CD1c-positive myeloid dendritic cell (primary cell): Measurements from ENCODE around the gene PNKP.
A peak's percentile ranks its signal among the peaks of the same experiment; 100 is the strongest.

Experiments used
- DNase-seq: peaks from one replicate; pipeline ENCODE4 v3.0.0-alpha.2; 2016; ENCODE audit errors: extremely low spot score

The PNKP gene

GRCh38 chr19:49859682-49860335, 7.6 kb downstream of the PNKP start:
- DNase-seq = no peak

DNA sequence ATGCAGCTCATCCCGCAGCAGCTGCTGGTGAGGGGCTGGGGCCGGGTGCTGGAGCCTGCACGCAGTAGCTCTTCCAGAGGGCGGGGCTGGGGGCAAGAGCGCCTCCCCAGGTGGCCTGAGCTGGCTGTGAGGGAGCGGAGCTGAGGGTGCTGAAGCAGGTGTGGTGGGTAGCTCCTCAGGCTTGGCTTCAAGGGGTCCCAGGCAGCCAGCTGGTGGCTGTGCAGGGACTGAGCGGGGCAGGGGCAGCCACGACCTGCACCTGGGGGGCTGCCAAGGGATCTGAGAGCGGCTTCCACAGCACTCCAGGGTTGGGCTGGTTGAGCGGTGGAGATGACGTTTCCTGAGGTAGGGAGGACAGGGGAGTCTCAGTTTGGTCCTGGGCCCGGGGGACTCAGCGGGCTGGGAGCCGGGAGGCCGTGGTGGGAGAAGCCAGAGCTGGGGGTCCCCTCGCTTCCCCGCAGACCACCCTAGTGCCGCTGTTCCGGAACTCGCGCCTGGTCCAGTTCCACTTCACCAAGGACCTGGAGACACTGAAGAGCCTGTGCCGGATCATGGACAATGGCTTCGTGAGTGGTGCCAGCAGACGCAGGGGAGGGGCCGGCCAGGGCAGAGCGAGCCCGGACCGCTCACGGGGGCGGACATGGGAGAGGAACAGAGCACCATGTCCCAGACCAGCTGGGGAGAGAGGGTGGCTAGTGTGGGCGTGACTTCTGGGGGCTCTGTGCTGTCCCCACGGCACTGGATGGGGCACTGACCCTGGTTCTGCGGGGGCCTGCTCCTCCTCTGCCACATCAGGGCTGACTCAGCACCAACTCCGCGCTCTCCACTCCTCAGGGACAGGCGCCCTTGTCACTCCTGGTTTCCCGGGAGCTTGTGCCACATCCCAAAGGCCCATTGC, 9.0 kb downstream of the PNKP start:
- no peak for DNase-seq

- DNase-seq = no peak
Measured at GRCh38 chr19:49857838-49858087, 9.6 kb downstream of the PNKP start.

- DNase-seq = no peak
Measured at GRCh38 chr19:49857061-49857837, 10.1 kb downstream of the PNKP start.

- no peak for DNase-seq
Measured at GRCh38 chr19:49856574-49857021, 10.8 kb downstream of the PNKP start.

DNA sequence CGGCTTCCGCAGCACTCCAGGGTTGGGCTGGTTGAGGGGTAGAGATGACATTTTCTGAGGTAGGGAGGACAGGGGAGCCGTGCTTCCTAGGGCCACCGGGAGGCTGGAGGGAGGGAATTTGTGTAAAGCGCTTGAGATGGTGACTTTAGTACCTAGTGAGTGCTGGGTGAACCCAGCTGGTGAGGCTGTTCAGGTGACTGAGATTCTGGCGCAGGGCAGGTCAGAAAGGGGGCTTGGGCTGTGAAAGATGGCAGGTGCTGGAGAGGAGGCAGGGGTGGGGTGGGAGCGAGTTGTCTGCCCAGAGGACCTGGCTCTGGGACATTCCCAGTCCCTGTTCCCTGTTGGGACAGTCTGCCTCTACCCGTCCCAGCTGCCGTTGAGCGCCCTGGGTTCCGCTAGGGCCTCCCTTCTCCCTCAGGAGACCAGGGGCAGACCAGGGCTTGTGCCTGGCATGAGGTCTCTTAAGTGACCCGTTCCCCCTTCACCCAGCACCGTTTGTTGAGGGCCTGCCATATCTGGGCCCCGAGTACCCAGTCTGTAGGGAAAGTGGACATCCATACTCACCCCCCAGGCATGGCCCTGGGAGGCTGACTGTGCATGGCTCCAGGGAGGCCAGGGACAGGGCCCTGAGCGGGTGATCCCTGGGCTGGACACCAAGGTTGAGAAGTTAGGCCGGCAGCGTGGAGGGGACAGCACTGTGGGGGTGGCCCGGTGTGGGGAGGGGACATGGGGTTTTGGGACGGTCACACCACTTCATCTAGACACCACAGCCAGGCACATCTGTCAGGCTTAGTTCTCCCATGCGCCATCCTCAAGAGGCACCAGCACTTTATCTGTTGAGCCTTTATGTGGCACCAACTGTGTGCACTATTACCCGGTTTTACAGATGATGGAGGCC, 11.5 kb downstream of the PNKP start:
- DNase-seq = no peak

GRCh38 chr19:49855277-49855675, 12.1 kb downstream of the PNKP start:
- no peak for DNase-seq

- DNase-seq = no peak
Measured at GRCh38 chr19:49854378-49855263, 12.8 kb downstream of the PNKP start.

GRCh38 chr19:49853852-49854377, 13.5 kb downstream of the PNKP start:
- no peak for DNase-seq

- no peak for DNase-seq
Measured at GRCh38 chr19:49852631-49853126, 14.7 kb downstream of the PNKP start.

DNA sequence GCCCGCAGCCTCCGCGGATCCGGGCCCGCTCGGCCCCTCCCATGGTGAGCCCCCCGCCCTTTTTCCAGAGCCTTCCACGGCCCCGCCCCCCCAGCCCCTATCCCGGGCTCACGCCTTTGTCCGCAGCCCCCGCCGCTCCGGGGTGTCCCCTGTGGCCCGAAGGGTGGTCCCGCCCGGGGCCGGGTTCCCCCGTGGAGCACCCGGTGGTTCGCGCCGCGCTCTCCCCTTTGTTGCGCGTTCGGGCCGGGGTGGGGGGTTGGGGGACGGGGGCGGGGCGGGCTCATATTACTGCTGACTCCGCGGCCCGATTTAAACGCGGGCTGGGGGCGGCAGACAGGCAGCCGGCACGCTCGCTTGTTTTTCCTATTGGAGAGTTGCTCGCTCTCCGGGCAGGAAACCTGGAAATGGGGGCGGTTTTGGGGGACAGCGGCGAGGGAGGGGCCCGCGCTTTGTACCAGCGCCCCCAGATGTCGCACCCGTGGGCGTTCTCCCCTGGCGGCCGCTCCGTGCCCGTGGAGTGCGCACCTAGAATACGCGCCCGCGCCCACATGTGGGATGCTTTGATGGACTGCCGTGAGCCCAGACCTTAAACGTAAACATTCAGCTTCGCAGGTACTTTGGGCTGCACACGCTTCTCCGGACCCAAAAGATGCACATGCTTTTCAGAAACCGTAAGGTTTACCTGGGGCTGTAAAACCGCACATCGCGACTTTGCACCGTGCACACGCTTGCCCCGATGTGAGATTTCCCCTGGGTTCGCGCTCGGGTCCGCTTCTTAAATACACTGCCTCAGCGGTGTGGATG, 15.7 kb downstream of the PNKP start:
- DNase-seq = no peak

DNA sequence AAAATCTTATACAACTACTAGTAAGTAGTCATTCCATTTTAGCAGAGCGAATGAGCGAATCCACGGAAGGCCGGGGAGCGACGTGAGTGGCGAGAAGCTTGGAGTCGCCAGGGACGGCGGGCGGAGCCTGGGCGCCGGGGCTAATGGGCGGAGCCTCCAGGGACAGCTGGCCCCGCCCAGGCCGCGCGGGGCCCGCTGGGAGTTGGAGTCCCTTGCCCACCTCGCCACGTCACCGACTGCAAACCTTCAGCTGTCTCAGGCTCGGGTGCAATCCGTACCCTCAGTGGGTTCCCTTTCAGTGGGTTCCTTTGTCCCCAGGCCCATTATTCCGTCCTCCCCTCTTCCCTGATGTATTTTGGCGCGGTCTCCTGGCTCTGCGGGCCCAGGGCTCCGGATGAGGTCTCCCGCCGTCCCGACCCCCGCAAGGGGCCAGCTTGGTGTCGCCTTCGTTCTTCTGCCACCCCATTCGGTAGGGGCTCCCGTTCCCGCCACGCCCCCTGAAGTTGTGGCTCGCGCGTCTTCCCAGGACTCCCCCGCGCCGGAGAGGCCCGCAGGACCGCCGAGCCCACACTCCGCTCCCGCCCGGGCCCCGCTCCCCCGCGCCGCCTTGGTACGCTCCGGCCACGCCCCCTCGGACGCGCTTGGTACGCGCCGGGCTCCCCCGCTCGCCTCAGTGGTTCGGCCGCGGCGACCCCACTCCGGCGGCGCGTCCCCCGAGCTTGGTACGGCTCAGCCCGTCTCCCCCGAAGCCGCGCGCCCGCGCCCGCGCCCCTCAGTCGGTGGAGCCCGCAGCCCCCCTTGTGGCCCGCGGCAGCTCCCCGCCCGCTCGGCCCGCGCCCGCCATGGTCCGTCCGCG, 16.7 kb downstream of the PNKP start, which contains the start of gene PTOV1:
Gene PTOV1, plus strand, starts transcription at position 673 of the 856 bp plus-strand sequence.
- peak; percentile 96 for DNase-seq

GRCh38 chr19:49850221-49850486, 17.2 kb downstream of the PNKP start:
- no peak for DNase-seq

GRCh38 chr19:49849433-49850220, 17.7 kb downstream of the PNKP start:
- no peak for DNase-seq

DNA sequence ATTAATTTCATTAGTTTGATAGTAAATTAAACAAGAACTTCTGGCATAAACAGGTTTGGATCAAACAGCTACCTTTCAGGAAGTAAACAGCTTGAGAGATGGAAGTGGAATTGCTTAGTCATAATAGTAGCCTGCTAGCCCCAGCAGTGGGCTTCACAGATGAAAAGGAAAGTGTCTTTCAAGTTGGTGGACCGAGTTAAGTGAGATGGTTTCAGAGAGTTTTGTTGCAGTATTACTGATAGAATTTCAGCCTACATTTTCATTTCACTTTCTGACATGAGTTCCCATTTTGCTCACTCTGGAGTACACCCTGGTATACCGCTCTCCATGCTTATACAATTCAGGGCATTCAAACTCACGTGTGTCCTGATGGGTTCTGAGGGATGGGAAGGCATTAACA, 18.4 kb downstream of the PNKP start:
- DNase-seq = peak; percentile 31

DNA sequence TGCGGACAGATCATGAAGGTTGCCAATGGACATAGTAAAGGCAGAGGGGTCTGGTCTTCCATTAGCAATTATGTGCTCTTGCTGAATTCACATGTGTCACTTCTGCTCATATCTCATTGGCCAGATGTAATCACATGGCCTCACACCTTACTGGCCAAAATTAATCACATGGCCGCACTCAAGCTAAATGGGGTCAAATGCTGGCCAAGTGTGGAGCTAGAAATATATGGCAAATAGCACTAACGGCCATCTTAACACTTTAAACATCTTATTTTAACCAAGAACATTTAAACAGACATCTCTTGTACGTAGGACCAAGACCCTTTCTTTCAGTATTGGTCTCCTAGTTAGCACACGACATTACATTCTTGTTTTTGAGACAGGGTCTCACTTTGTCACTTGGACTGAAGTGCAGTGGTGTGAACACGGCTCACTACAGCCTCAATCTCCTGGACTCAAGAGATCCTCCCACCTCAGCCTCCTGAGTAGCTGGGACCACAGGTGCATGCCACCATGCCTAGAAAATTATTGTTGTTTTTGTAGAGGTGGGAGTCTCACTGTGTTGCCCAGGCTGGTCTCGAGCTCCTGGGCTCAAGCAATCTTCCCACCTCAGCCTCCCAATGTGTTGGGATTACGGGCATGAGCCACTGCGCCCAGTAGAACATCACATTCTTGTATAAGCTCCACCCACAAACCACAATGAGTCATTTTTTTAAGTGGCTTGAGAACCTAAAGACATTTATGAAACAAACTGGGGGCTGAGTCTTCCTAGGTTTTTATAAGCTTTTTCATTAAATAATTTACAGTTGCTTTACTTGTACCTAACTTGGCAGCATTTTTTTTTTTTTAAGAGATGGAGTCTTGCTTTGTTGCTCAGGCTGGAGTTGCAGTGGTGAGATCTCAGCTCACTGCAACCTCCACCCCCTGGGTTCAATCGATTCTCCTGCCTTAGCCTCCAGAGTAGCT, 19.4 kb downstream of the PNKP start:
- peak; percentile 72 for DNase-seq

DNA sequence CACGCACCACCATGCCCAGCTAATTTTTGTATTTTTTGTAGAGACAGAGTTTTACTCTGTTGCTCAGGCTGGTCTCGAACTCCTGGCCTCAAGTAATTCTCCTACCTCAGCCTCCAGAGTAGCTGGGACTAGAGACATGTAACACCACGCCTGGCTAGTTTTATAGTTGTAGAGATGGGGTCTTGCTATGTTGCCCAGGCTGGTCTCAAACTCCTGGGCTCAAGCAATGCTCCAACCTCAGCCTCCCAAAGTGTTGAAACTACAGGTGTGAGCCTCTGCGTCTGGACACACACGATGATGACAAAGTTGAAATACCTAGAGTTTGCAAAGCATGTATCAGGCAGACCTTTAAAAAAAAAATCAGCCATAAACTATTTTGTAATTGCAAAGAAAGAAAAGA, 21.0 kb downstream of the PNKP start:
- no peak for DNase-seq
